22Rv1 (cell line): Measurements from ENCODE around the gene MGAT1.

Experiments used
- CTCF ChIP-seq: fragments of 450-650 bp; IDR thresholded peaks from 2 replicates; pipeline ENCODE4 v1.5.1; 2017; ENCODE audit warnings: mild to moderate bottlenecking
- ZFX ChIP-seq: fragments of 450-650 bp; IDR thresholded peaks from 2 replicates; pipeline ENCODE4 v1.6.1; 2017; ENCODE audit warnings: antibody characterized with exemption, borderline replicate concordance

GRCh38 chr5:180844432-180844831 is 41.8 kb upstream of the MGAT1 start:
- no peak for TF ChIP-seq CTCF
- no peak for TF ChIP-seq ZFX
